SIG-M5 (cell line): ENCODE results near the gene DNAH11.
"Not testable (repeated sequence)": the region's sequence is repeated elsewhere in the genome, so short reads cannot be mapped to it uniquely, and the experiment has no call there.

Experiments used
- DNase-seq: peaks from one replicate; lab custom pipeline; 2025; lab: John Stamatoyannopoulos, UW

Gene DNAH11

DNA sequence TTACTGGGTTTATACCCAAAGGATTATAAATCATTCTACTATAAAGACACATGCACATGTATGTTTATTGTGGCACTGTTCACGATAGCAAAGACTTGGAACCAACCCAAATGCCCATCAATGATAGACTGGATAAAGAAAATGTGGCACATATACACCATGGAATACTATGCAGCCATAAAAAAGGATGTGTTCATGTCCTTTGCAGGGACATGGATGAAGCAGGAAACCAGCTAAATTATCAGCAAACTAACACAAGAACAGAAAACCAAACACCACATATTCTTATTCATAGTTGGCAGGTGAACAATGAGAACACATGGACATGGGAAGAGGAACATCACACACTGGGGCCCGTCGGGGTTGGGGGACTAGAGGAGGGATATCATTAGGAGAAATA lies 390.5 kb downstream of the DNAH11 start:
- DNase-seq: not testable (repeated sequence)

DNA sequence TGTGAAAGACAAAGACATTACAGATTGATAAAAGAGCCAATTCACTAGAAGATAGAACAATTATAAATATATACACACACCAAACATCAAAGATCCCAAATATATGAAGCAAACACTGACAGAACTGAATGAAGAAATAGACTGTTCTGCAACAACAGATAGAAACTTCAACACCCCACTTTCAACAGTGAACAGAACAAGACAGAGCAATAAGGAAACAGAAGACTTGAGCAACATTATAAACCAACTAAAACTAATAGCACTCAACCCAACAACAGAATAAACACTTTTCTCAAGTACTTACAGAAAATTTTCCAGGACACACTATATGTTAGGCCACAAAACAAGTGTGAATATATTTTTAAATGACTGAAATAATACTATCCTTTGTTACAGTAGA lies 392.0 kb downstream of the DNAH11 start:
- no peak for DNase-seq

DNA sequence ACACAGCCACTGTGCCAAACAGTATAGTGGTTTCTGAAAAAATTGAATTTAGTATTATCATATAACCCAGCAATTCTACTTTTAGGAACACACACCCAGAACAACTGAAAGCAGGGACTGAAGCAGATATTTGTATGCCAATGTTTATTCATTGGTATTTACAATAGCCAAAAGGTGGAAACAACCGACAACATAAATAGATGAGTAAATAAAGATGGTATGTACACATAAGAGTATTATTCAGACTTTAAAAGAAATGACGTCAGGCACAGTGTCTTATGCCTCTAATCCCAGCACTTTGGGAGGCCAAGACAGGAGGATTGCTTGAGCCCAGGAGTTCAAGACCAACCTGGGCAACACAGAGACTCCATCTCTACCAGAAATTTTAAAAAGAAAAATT lies 395.6 kb downstream of the DNAH11 start:
- DNase-seq: no peak

DNA sequence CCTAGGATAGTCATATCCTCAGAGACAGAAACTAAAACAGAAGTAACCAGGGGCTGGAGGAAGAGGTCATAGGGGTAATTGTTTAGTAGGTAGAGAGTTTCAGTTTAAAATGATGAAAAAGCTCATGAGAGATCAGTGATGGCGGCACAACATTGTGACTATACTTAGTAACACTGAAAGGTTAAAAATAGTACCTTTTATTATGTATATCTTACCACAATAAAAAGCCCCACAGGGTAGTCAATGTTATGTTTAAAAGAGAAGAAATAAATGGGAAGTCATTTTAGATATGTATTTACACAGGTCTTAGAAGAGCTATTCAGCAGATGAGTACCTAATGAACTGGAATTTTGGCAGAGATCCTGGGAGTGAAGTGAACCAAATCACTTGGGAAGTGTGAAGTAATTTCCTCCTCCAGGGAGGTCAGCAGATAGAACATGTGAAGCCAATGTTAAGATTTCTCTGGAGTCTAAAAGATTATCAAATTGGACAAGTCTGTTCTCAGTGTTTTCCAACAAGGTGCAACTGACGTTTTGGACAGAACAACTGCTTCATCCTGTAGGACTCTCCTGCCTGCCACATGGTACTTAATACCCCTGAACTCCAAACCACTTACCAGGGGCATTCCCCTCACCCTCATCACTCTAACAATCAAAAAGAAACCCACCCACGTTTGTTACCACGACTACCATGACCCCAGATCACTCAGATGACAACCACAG lies 396.5 kb downstream of the DNAH11 start:
- DNase-seq: no peak

DNA sequence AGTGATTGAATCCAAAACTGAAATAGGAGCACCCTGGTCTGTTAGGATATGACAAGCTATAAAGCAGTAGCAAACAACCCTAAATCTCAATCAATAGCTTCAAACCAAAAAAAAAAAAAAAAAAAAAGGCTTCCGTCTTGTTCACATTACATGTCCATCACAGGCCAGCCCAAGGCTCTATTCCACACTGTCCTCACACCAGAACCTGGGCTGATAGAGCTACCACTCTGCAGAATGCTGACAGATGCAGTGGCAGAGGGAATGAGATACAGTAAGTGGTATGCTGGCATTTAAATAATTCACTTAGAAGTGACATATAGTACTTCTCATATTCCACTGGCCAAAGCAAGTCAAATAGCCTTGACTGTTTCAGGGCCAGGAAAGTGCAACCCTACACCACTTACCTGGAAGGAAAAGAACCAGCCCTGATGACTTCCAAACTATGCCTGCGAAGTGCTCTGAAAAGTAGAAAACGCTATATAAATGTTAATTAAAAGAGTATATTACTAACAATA lies 397.1 kb downstream of the DNAH11 start:
- no peak for DNase-seq

DNA sequence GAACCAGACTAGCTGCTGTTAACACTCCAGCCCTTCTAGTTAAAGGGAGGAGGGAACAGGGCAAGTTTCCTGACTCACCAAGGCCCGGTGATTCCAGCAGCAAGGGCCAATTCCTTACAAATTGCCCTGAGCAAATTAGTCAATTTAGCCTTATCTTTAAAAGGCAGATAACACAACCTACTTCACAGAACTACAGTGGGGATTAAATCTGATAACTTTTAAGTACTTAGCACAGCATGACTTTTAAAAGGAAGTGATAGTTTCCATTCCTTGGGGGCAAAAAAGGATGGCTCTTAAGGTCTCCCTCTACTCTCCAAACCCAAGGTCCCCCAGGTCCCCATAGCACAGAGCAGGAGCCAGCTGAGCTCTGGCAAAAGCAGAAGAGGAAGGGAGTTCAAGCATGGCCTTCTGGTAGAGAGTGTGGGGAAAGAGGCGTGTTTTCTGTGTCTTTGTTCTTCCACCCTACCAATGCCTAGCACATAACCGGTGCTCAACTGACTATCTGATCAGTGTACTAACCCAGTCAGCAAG lies 398.8 kb downstream of the DNAH11 start:
- DNase-seq: no peak

DNA sequence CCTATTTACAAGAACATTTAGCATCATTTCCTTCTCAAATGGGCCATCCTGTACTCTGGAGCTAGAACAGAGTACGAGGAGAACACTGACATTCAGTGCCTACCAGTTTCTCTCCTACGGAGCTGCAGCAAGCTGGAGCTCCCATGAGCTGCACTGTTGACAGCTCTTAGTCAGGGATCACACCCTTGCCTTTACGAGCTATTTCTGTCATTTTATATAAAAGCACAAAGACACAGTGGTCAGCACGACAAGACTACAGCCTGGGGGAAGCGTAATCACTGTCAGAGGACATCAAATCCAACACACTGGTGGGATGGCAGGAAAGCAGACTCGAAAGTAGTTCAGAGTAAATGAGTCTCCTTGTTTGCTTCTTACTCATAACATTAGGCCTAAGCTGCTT lies 400.1 kb downstream of the DNAH11 start:
- DNase-seq: no peak

DNA sequence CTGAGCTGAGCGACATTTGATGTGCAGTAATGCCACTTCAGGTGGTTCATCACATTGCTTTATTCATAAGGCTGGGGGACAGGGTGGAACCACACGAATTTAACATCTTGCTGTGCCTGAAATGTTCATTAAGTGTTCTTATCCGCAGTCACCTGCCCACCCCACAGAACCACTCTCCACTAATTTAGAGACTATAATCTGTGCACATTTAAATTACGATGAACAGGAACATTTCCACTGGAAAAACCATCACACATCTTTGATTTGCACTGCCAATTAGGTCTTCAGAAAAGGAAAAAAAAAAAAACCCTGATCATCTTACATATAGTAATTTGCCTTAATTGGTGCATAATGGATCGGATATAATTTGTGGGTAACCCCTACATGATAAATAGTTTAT lies 400.6 kb downstream of the DNAH11 start:
- no peak for DNase-seq

DNA sequence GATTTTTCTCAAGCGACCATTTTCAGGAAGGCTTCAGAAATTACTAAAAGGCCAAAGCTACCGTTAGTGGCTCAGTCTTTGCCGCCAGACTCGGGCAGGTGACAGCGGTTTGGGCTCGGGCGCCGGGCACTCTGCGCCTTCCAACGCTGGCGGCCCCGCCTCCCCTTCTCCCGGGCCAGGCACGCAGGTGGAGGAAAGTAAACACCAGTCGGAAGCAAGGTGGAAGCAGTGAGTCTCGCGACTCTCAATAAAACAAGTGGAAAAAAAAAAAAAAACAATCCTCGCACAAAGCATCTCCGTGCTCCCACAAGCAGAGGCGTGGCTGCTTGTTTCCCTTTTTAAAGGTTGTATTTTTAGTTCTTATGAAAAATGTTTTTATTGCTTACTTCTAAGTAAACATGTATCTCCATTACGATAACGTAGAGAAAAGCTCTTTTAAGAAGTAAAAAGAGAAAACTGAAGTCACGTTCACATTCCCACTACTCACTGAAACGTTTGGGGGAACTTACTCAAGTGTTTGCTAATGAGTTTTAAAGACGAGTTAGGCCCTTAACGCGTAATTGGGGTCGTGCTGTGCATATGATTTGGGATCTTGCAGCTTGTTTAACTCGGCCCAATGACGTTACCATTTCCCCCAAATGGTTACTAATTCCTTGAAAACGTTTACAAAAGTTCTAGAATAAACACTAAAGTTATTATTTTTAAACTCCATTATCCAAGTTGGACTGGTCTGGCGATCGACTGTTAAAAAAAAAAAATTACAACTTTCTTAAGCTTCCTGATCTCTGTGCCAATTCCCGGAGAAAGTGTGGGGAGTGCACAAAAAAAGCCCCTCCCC lies 402.0 kb downstream of the DNAH11 start:
- no peak for DNase-seq

DNA sequence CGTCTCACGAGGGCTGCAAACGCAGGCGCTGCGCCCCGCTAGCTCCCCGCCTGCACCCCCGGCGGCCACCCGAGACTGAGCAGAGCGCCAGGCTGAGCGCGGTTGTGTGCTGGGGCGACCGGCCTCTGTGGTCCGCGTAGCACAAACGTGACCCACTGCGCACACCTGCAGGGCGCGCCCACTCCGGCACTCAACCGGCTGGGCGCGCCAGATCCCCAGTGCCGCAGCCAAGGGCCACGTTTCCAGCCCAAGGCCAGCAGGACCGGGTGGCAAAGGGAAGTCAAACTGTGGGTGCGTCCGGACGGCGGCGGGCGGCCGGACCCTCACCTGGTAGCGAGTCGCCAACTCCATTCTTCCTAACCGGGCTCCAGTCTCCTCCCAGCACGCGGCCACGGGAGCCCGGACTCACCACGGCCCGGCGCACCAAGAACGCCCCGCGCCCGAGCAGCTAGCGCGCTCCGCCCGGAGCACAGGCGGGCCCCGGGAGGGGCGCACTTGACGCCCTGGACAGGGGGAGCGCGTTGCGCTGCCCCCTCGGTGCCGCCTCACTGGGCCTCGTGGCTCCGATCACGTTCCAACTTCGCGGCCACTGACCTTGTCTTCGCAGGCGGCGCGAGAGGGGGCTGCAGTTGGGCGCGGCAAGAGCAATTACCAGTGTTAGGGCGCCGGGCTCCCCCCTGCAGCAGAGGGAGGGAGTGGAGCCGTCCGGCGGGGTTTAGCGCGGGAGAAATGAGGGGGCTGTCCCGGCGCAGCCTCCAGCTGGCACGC lies 402.8 kb downstream of the DNAH11 start, which contains the start of gene CDCA7L:
Gene CDCA7L, minus strand, starts transcription at position 446 of the 768 bp plus-strand sequence. Its CDS starts 95 bp downstream, at position 351.
- no peak for DNase-seq

DNA sequence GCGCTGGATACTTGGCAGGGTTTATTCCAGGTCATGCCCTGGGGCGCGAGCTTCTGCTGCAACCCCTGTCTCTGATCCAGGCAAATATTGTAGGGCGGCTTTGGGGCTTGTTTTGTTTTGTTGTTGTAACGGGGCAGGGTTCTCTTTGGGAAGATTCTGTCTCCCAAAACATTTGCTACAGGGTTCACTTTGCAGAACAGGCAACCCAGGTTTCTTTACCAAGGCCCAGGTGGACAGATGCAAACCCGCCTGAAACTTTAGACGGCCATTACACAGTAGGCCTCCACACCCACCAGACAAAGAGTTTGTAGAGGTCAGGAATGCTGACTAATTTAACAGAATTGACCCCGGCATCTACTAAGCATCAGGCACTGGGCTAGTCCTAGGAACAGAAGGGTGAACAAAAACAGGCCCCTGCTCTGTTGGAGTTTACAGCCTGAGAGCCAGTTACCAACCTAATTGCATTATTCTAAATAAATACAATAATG lies 403.4 kb downstream of the DNAH11 start:
- DNase-seq: no peak

DNA sequence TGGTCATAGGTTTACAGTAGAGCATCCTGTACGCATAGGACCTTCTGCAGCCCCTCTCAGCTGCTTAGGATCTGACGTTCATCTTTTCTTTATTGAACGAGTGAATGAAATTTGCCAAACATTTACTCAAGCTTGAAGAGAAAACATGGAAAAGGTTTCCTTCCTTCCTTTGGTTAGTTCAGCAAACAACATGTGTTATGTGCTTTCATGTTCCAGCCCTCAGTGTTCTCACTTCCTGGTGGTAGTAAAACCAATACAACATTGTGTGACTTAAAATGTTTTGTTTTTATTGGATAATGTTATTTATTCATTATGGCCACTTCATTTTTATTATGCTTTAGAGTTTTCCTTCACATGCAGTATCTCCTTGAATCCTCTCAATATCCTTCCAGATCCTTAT lies 404.2 kb downstream of the DNAH11 start:
- no peak for DNase-seq

DNA sequence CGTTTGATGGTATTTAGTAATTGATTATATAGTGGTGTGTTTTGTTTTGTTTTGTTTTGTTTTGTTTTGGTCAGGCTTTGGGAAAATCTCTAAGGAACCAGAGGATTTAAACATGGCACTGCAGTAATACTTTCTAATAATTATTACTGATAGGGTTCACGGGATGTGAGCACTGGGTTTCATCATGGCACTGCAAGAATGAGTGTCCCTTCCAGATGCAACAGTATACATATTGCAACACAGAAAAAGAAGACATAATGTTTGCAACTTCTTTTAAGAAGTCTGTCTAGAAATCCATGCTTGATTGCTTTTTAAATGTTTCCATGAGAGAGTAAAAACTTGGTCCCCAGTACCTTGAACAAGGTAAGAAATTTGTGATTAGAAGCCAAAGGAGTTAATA lies 405.1 kb downstream of the DNAH11 start:
- DNase-seq: no peak

DNA sequence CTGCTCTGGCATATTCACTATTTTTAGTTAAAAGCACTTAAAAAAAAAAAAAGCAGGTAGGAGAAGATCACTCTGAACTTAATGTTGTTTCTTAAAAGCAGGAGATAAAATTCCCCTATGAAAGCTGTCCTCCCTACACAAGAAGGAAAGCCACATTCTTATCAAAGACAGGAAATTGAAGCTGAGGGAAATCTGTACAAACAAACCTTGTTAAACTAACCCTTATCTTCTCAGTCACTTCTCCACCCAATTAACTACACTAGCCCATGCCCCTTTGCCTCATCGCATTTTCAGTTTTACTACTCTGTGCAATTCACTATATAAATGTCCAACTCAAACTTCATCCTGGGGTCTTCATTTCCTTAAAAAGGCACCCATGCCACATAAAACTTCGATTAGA lies 405.5 kb downstream of the DNAH11 start:
- DNase-seq: no peak

DNA sequence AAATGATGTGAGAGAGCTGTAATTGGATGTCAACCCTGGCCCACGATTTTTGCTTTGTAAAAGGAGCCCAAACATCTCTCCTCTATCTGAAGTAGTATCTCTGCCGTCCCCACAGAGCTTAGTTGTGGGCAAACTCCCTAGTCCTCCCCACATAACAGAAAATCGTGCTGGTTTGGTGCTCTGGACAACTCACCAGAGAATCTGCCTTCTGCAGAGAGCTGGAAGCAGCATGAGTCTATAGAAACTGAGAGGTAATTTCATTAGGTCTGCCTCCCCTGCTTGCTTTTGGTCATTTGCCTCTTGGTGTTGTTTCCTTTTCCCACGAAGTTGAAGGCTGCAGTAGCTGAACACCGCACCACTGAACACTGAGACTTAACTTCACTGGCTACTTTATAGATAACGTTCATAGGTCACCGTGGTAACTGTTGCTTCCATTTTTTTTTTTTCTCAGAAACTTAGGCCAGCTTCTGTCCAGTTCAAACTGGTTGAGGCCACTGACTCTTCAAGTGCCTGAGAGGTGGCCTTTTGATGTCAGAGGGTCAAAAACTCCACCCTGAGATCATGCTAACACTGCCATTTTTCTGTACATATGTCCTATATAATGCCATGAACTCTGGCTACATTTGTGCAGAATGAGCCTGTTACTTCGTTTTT lies 406.2 kb downstream of the DNAH11 start:
- DNase-seq: no peak
